ENCODE measurements around the gene CES4A.

DNA sequence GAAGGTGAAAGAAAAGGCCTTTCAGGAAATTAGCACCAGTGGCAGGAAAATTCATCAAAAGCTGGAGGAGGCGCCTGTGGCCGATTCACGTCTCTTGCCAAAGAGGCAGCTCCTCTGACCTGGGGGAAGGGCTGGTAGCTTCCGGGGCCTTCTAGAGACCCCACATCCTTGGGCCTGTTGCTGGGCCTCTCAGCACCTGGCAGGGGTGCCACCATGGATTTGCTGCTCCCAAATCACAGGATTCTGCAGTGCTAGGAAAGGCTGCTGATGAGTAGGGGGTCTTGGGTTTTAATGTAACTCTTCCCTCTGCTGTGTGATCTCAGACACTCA is 29.0 kb downstream of the CES4A start:
- no peak for TF ChIP-seq CTCF (conservative IDR thresholded peaks at IDR 0.05 in 1 of 2, IDR thresholded peaks at IDR 0.05 in 1 of 2; ENCODE audit: extremely low read depth in 1 of 2, insufficient read depth in 1 of 2, low read depth in 1 of 2, low read length in 2 of 2)
- no peak for TF ChIP-seq EZH2 (IDR thresholded peaks at IDR 0.05; ENCODE audit: borderline replicate concordance, low read length)
